K562 (cell line): ENCODE results near the gene ERC2.

Experiments
- AFF4 ChIP-seq: sonication (generic); formaldehyde crosslinking; IDR thresholded peaks from 2 replicates; pipeline ENCODE4 v1.8.0; 2023; ENCODE audit warnings: mild to moderate bottlenecking, missing genetic modification reagents
- CTCF ChIP-seq, 3 experiments: IDR thresholded peaks in 2 of 3; conservative IDR thresholded peaks in 1 of 3; 2 replicates each; pipeline ENCODE4 v1.5.1; 2011 to 2012; ENCODE audit warnings: low read length in 3 of 3, mild to moderate bottlenecking in 3 of 3, control low read depth in 2 of 3, improper control_type of control experiment in 1 of 3, inconsistent platforms in 1 of 3, low read depth in 1 of 3, mixed read lengths in 1 of 3, moderate library complexity in 1 of 3; ENCODE audit not compliant: insufficient read depth in 2 of 3
- ETS1 ChIP-seq: conservative IDR thresholded peaks from 2 replicates; pipeline ENCODE4 v1.6.1; 2011; ENCODE audit warnings: low read depth, mild to moderate bottlenecking, low read length; ENCODE audit not compliant: control insufficient read depth
- HMBOX1 ChIP-seq: sonication (generic); IDR thresholded peaks from 2 replicates; pipeline ENCODE4 v1.6.1; 2016
- HMGN3 ChIP-seq: IDR thresholded peaks from 2 replicates; pipeline ENCODE4 v1.6.1; 2011; ENCODE audit warnings: borderline replicate concordance, low read depth, mild to moderate bottlenecking, mixed read lengths, low read length; ENCODE audit not compliant: insufficient read length; ENCODE audit errors: extremely low read depth
- JUN ChIP-seq, 2 experiments: sonication (generic) in 1 of 2; formaldehyde crosslinking in 1 of 2; IDR thresholded peaks; 2 replicates each; pipeline versions ENCODE4 v1.6.1 to v1.8.0; 2012 to 2022; ENCODE audit warnings: borderline replicate concordance in 2 of 2, mild to moderate bottlenecking in 2 of 2, improper control_type of control experiment in 1 of 2, low read depth in 1 of 2, low read length in 1 of 2, missing genetic modification reagents in 1 of 2
- POLR2G ChIP-seq: fragments of 200-400 bp; formaldehyde crosslinking; IDR thresholded peaks from 2 replicates; pipeline ENCODE4 v1.6.1; 2017; ENCODE audit warnings: low read depth, mild to moderate bottlenecking, antibody characterized with exemption, low read length, moderate library complexity
- PREB ChIP-seq: sonication (generic); formaldehyde crosslinking; IDR thresholded peaks from 2 replicates; pipeline ENCODE4 v1.8.1; 2023; ENCODE audit warnings: mild to moderate bottlenecking, missing genetic modification reagents
- SETDB1 ChIP-seq: IDR thresholded peaks from one replicate; pipeline ENCODE4 v1.6.1; 2012; ENCODE audit warnings: low read length, control low read depth, inconsistent platforms

GRCh38 chr3:55858727-55859126, 609.5 kb downstream of the ERC2 start:
- TF ChIP-seq HMGN3: no peak
- TF ChIP-seq PREB: no peak
- TF ChIP-seq JUN (IDR thresholded peaks at IDR 0.05; ENCODE audit: borderline replicate concordance, low read depth, low read length): no peak
- no peak for TF ChIP-seq JUN (CRISPR knock-in tag; IDR thresholded peaks at IDR 0.05; ENCODE audit: borderline replicate concordance)
- no peak for TF ChIP-seq AFF4 (CRISPR knock-in tag)
- TF ChIP-seq POLR2G: no peak
- TF ChIP-seq ETS1: no peak
- TF ChIP-seq CTCF (IDR thresholded peaks at IDR 0.05 in 2 of 3, conservative IDR thresholded peaks at IDR 0.05 in 1 of 3; ENCODE audit: insufficient read depth in 2 of 3, low read depth in 1 of 3, low read length in 3 of 3): no peak
- no peak for TF ChIP-seq HMBOX1
- no peak for TF ChIP-seq SETDB1
